ENCODE measurements around the gene PDGFC. TPM values are rescaled to one million over a fixed set of nuclear protein-coding genes. Genes with fewer than 3 reads are reported as not detected.

Gene PDGFC
- total RNA-seq, 2 experiments from 2014 or later: not detected

GRCh38 chr4:156754832-156755570, 216.6 kb downstream of the PDGFC start:
- intact Hi-C loops (cut with micrococcal nuclease): no loop called here
- no peak for DNase-seq
- Mint-ChIP-seq H3K9me3 (peaks cover 15% of the 10 kb centered on the region), H3K4me1 (ENCODE audit: low read depth) (no peaks in the 10 kb centered on the region), H3K27me3 (no peaks in the 10 kb centered on the region), H3K4me3 (no peak overlapping the region), H3K36me3 (no peaks in the 10 kb centered on the region), H3K27ac (no peak overlapping the region)
- ChIA-PET POLR2A (no interaction called here), CTCF (no interaction called here)

GRCh38 chr4:156751486-156751885, 220.1 kb downstream of the PDGFC start:
- POLR2A ChIA-PET: no interaction called here
- Mint-ChIP-seq H3K36me3 (no peaks in the 10 kb centered on the region), H3K4me1 (ENCODE audit: low read depth) (no peaks in the 10 kb centered on the region), H3K27me3 (no peaks in the 10 kb centered on the region), H3K9me3 (peaks cover 11% of the 10 kb centered on the region), H3K4me3 (no peak overlapping the region), H3K27ac (no peak overlapping the region)
- intact Hi-C loops (cut with micrococcal nuclease): no loop called here
- CTCF ChIA-PET: no interaction called here
- no peak for DNase-seq

DNA sequence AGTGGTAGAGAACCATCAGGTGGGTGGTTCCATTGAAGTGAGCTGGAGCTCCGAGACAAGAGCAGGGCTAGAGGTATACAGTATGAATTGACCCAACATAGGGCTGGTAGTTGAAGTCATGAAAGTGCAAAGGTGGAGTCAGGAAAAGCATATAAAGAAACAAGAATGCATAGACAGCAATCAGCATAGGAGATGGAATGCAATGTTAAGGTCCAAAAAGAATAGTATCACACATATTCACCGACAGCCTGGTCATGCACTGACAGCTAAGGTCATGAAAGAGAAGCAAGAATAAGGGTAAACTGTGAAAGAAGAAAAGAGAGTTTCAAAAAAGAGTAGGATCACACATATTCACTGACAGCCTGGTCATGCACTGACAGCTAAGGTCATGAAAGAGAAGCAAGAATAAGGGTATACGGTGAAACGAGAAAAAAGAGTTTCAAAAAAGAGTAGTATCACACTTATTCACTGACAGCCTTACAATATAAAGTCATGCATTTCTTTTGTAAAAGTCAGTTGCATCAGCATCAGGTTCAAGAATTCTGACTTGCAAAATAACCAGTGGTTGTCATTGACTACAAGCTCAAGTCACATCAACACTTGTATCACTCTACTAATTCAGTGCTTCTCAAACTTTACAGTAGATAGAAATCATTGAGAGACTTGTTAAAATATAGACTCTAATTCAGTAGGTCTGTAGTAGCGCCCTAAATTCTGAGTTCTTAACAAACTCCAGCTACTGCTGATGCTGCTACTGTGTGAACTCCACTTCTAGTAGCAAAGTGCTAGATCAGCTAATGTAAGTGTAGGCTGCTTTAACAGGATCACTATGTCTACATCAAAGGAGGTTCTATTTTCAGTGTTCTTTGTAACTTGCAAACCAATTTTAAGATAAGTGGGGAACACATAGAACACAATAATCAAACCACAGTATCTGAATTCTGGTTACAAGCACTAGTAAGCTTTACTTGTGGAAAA, 221.9 kb downstream of the PDGFC start:
- no peak overlapping the region for H3K27ac Mint-ChIP-seq
- ChIA-PET POLR2A (no interaction called here), CTCF (no interaction called here)
- no peaks in the 10 kb centered on the region for H3K4me1 Mint-ChIP-seq (ENCODE audit: low read depth)
- peaks cover 8% of the 10 kb centered on the region for H3K9me3 Mint-ChIP-seq
- H3K4me3 Mint-ChIP-seq: no peak overlapping the region
- no peaks in the 10 kb centered on the region for H3K36me3 Mint-ChIP-seq
- DNase-seq: no peak
- intact Hi-C loops (cut with micrococcal nuclease): no loop called here
- H3K27me3 Mint-ChIP-seq: no peaks in the 10 kb centered on the region

- H3K4me1 Mint-ChIP-seq (ENCODE audit: low read depth): no peaks in the 10 kb centered on the region
- H3K27ac Mint-ChIP-seq: no peak overlapping the region
These were observed 225.5 kb downstream of the PDGFC start for GRCh38 chr4:156746111-156746510.

DNA sequence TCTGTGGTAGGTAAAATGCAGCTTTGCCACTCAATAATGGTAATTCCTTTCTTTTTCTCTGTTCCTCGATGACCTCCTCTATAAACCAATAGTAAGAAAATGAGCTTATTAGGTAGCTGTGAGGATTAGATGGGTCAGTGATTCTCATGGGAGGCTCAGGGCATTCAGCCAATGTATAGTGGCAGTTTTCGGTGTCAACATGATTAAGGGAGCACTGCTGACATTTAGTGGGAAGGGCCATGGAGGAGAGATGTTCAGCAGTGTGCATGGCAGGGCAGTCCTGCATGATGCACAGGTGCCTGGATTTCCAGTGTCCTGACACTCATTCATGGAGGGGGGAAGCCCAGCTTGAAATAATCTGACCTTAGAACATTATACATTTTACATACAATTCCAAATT, 232.8 kb downstream of the PDGFC start:
- Mint-ChIP-seq H3K9me3 (peaks cover 12% of the 10 kb centered on the region), H3K36me3 (no peaks in the 10 kb centered on the region), H3K4me1 (ENCODE audit: low read depth) (no peaks in the 10 kb centered on the region), H3K4me3 (no peak overlapping the region), H3K27ac (no peak overlapping the region), H3K27me3 (no peaks in the 10 kb centered on the region)
- CTCF ChIA-PET: interaction anchor here (0.6 kb wide), 1 partner anchor 228 kb away, joined by 3 read pairs; no protein-coding TSS in a partner anchor
- POLR2A ChIA-PET: no interaction called here
- DNase-seq: no peak
- intact Hi-C loops (cut with micrococcal nuclease): no loop called here

More at GRCh38 chr4:156746111-156746510, 225.5 kb downstream of the PDGFC start:
- no peaks in the 10 kb centered on the region for H3K27me3 Mint-ChIP-seq
- no peaks in the 10 kb centered on the region for H3K36me3 Mint-ChIP-seq
- POLR2A ChIA-PET: no interaction called here
- peaks cover 16% of the 10 kb centered on the region for H3K9me3 Mint-ChIP-seq
- CTCF ChIA-PET: no interaction called here
- intact Hi-C loops (cut with micrococcal nuclease): no loop called here
- no peak overlapping the region for H3K4me3 Mint-ChIP-seq
- no peak for DNase-seq

- Mint-ChIP-seq H3K4me3 (no peak overlapping the region), H3K9me3 (peaks cover 24% of the 10 kb centered on the region), H3K27me3 (no peaks in the 10 kb centered on the region), H3K4me1 (ENCODE audit: low read depth) (no peaks in the 10 kb centered on the region), H3K27ac (no peak overlapping the region), H3K36me3 (no peaks in the 10 kb centered on the region)
- intact Hi-C loops (cut with micrococcal nuclease): no loop called here
- POLR2A ChIA-PET: no interaction called here
- no peak for DNase-seq
- CTCF ChIA-PET: no interaction called here
These were observed 236.4 kb downstream of the PDGFC start for GRCh38 chr4:156734965-156735895.

- H3K4me1 Mint-ChIP-seq (ENCODE audit: low read depth): no peaks in the 10 kb centered on the region
- ChIA-PET POLR2A (no interaction called here), CTCF (no interaction called here)
- no peak overlapping the region for H3K4me3 Mint-ChIP-seq
- H3K27me3 Mint-ChIP-seq: no peaks in the 10 kb centered on the region
- no peak overlapping the region for H3K27ac Mint-ChIP-seq
- no peak for DNase-seq
- intact Hi-C loops (cut with micrococcal nuclease): no loop called here
- peaks cover 21% of the 10 kb centered on the region for H3K9me3 Mint-ChIP-seq
- no peaks in the 10 kb centered on the region for H3K36me3 Mint-ChIP-seq
These were observed 238.0 kb downstream of the PDGFC start for GRCh38 chr4:156733582-156733981.

- intact Hi-C loops (cut with micrococcal nuclease): no loop called here
- Mint-ChIP-seq H3K36me3 (no peaks in the 10 kb centered on the region), H3K4me3 (no peak overlapping the region), H3K4me1 (ENCODE audit: low read depth) (no peaks in the 10 kb centered on the region), H3K27me3 (no peaks in the 10 kb centered on the region), H3K27ac (no peak overlapping the region), H3K9me3 (peaks cover 19% of the 10 kb centered on the region)
- ChIA-PET CTCF (no interaction called here), POLR2A (no interaction called here)
- no peak for DNase-seq
These were observed 239.0 kb downstream of the PDGFC start for GRCh38 chr4:156732634-156733033.

GRCh38 chr4:156729416-156729815, 242.2 kb downstream of the PDGFC start:
- Mint-ChIP-seq H3K4me1 (ENCODE audit: low read depth) (no peaks in the 10 kb centered on the region), H3K27me3 (no peaks in the 10 kb centered on the region), H3K27ac (no peak overlapping the region), H3K4me3 (no peak overlapping the region), H3K9me3 (peaks cover 18% of the 10 kb centered on the region), H3K36me3 (no peaks in the 10 kb centered on the region)
- DNase-seq: no peak
- intact Hi-C loops (cut with micrococcal nuclease): no loop called here
- ChIA-PET POLR2A (no interaction called here), CTCF (no interaction called here)

DNA sequence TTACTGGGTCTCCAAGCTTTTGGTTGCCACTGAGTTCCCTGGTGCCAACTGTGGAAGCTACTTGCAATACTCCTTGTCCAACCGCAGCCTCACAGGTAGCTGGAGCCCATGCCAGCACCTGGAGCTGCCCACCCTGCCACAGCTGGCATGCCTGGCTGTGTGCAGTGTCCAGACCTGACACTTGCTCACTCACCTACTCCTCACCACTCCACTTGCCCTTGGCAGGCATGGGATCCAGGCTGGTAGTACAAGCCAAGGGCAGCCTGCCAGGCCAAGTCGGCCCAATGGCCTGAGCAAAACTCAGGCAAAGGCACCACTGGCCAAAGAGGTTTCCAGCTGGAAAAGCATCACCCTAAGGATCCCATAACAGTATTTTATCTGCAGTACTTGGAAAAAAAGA, 246.3 kb downstream of the PDGFC start:
- no peaks in the 10 kb centered on the region for H3K4me1 Mint-ChIP-seq (ENCODE audit: low read depth)
- DNase-seq: no peak
- ChIA-PET CTCF (no interaction called here), POLR2A (no interaction called here)
- H3K27me3 Mint-ChIP-seq: no peaks in the 10 kb centered on the region
- intact Hi-C loops (cut with micrococcal nuclease): no loop called here
- no peaks in the 10 kb centered on the region for H3K9me3 Mint-ChIP-seq
- H3K27ac Mint-ChIP-seq: no peak overlapping the region
- H3K36me3 Mint-ChIP-seq: no peaks in the 10 kb centered on the region
- H3K4me3 Mint-ChIP-seq: no peak overlapping the region

DNA sequence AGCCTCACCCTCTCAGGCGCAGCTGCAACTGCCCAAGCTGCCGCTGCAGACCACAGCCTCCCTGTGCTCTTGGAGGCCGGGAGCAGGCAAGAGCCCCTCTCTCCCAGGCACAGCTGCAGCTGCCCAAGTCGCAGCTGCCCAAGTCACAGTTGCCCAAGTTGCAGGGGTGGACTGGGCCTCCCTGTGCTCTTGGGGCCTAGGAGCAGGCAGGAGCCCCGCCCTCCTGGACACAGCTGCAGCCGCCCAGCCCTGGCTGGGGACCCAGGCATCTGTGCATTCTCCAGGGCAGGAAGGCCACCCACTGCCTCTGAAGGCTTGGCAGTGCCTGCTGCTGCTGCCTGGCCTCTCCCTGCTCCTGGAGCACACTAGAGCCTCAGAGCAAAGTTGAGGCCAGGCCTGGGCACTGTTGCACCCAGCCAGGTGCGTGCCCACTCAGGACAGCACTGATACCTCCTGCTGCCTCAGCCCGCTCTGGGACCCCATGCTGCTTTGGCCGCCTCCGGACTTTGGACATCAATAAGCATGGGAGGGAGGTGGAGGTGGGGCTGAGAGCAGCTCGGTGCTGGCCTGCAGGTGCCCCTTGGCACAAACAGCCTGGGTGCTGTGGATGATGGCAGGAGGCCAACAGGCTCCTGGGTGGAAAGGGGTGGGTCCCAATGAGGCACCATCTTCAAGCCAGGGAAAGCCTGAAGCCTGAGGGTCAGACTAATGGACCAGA, 247.5 kb downstream of the PDGFC start:
- Mint-ChIP-seq H3K4me3 (no peak overlapping the region), H3K27ac (no peak overlapping the region), H3K36me3 (no peaks in the 10 kb centered on the region), H3K4me1 (ENCODE audit: low read depth) (no peaks in the 10 kb centered on the region), H3K9me3 (no peaks in the 10 kb centered on the region), H3K27me3 (no peaks in the 10 kb centered on the region)
- POLR2A ChIA-PET: no interaction called here
- CTCF ChIA-PET: no interaction called here
- DNase-seq: no peak
- intact Hi-C loops (cut with micrococcal nuclease): no loop called here

DNA sequence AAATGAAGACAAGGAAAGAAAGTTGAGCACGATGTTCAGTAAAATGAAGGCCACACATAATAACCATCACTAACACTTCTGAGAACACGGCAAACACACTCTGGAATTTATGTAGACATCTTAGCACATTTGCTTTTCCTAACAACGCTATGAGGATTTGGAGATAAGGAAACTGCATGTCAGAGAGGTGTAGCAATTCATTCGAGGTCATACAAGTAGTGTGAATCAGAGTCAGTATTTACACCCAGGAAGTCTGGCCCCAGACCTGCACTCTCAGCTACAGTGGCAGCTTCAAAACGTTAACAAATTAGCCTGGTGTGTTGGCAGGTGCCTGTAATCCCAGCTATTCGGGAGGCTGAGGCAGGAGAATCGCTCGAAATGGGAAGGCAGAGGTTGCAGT, 253.4 kb downstream of the PDGFC start:
- ChIA-PET POLR2A (no interaction called here), CTCF (no interaction called here)
- intact Hi-C loops (cut with micrococcal nuclease): no loop called here
- no peak for DNase-seq
- Mint-ChIP-seq H3K36me3 (no peaks in the 10 kb centered on the region), H3K4me3 (no peak overlapping the region), H3K27me3 (no peaks in the 10 kb centered on the region), H3K27ac (no peak overlapping the region), H3K4me1 (ENCODE audit: low read depth) (no peaks in the 10 kb centered on the region), H3K9me3 (peaks cover 2% of the 10 kb centered on the region)

Measured in activated CD4-positive, alpha-beta memory T cell treated with anti-CD3 and anti-CD28 coated beads for 36 hours (primary cell).